NB4 (cell line): ENCODE data around the gene INSYN1.

ENCODE experiments used
- TF ChIP-seq, protein P1 (sequence below): IDR thresholded peaks from 2 replicates; pipeline ENCODE4 v1.6.1; 2011; ENCODE audit warnings: low read depth, low read length
- TF ChIP-seq, protein P2 (sequence below): IDR thresholded peaks from one replicate; pipeline ENCODE4 v1.5.1; 2012; ENCODE audit warnings: low read depth, low read length

DNA sequence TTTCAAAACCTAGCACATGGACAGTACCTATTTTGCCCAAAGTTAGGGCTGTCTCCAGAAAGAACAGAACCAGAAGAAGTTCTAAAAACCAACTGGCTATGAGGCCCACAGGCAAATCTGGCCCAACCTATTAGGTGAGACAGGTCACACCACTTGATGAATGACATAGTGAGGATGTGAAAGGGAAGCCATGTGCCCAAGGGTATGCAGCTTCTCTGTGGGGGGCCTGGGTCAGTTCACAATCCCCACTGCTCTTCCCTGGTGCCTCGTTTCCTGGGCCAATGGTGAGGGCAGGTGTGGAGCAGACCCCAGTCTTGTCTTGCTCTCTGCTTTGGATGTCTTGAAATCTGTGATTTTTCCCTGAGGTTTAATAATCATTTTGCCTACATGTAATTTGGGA, 8.9 kb downstream of the INSYN1 start:
- TF ChIP-seq, protein P1, sequence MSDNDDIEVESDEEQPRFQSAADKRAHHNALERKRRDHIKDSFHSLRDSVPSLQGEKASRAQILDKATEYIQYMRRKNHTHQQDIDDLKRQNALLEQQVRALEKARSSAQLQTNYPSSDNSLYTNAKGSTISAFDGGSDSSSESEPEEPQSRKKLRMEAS: no peak
- TF ChIP-seq, protein P2, sequence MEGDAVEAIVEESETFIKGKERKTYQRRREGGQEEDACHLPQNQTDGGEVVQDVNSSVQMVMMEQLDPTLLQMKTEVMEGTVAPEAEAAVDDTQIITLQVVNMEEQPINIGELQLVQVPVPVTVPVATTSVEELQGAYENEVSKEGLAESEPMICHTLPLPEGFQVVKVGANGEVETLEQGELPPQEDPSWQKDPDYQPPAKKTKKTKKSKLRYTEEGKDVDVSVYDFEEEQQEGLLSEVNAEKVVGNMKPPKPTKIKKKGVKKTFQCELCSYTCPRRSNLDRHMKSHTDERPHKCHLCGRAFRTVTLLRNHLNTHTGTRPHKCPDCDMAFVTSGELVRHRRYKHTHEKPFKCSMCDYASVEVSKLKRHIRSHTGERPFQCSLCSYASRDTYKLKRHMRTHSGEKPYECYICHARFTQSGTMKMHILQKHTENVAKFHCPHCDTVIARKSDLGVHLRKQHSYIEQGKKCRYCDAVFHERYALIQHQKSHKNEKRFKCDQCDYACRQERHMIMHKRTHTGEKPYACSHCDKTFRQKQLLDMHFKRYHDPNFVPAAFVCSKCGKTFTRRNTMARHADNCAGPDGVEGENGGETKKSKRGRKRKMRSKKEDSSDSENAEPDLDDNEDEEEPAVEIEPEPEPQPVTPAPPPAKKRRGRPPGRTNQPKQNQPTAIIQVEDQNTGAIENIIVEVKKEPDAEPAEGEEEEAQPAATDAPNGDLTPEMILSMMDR: no peak
